IMR-90 (cell line): Measurements from ENCODE around the gene EIF3A. TPM values are rescaled to one million over a fixed set of nuclear protein-coding genes. Genes with fewer than 3 reads are reported as not detected.
"Not testable (repeated sequence)": the region's sequence is repeated elsewhere in the genome, so short reads cannot be mapped to it uniquely, and the experiment has no call there.

Experiments used
- ATAC-seq: fragments of 200-7000 bp; cut with Tn5 transposase; 2 replicates; pipeline ENCODE4 v1.9.1; 2020; ENCODE audit warnings: low read depth, mild to moderate bottlenecking, moderate library complexity
- BruUV-seq: library from RNA; stranded (reverse); fragments of 400-500 nt; replicated peaks from 2 replicates; lab custom pipeline; 2021; lab: Mats Ljungman, UMichigan
- CTCF ChIA-PET: fragments of 300-600 bp; formaldehyde crosslinking; extraction: SDS; loops from one replicate; lab custom pipeline; 2021; ENCODE audit warnings: antibody characterized with exemption; lab: Yijun Ruan, JAX
- POLR2A ChIA-PET: fragments of 300-600 bp; sonication (Branson Sonifier 250); formaldehyde crosslinking; loops from one replicate; lab custom pipeline; 2022; ENCODE audit warnings: antibody characterized with exemption; ENCODE audit not compliant: unreplicated experiment; lab: Charles Lee
- DNase-seq: peaks from one replicate; pipeline ENCODE4 v3.0.0; 2013
- H2AFZ ChIP-seq: replicated peaks from 2 replicates; pipeline ENCODE3; 2013; ENCODE audit warnings: low read length, mild to moderate bottlenecking; ENCODE audit not compliant: poor library complexity
- H2AK5ac ChIP-seq: 2 replicates; pipeline ENCODE4 v1.6.1; 2013; ENCODE audit warnings: low read depth, low read length, inconsistent platforms
- H2AK9ac ChIP-seq: replicated peaks from 2 replicates; pipeline ENCODE3; 2013; ENCODE audit warnings: mild to moderate bottlenecking, low read depth, low read length, moderate library complexity; ENCODE audit not compliant: poor library complexity
- H2BK120ac ChIP-seq: 2 replicates; pipeline ENCODE4 v1.6.1; 2013; ENCODE audit warnings: low read depth, low read length, inconsistent platforms
- H2BK15ac ChIP-seq: 3 replicates; pipeline ENCODE4 v1.6.1; 2013; ENCODE audit warnings: low read depth, low read length, inconsistent platforms
- H2BK20ac ChIP-seq: 2 replicates; pipeline ENCODE4 v1.6.1; 2013; ENCODE audit warnings: low read depth, mild to moderate bottlenecking, inconsistent platforms, low read length, moderate library complexity
- H2BK5ac ChIP-seq: 2 replicates; pipeline ENCODE4 v1.6.1; 2013; ENCODE audit warnings: mild to moderate bottlenecking, low read depth, low read length, inconsistent platforms; ENCODE audit not compliant: poor library complexity, severe bottlenecking
- H3K14ac ChIP-seq: replicated peaks from 2 replicates; pipeline ENCODE4 v1.6.1; 2013; ENCODE audit warnings: low read depth, low read length, inconsistent platforms
- H3K18ac ChIP-seq: 2 replicates; pipeline ENCODE4 v1.6.1; 2013; ENCODE audit warnings: low read depth, low read length, control low read depth
- H3K23ac ChIP-seq: 2 replicates; pipeline ENCODE4 v1.6.1; 2013; ENCODE audit warnings: low read depth, low read length, inconsistent platforms
- H3K27ac ChIP-seq: 2 replicates; pipeline ENCODE4 v1.5.1; 2013; ENCODE audit warnings: mild to moderate bottlenecking, control low read depth, low read length; ENCODE audit not compliant: insufficient read depth
- H3K27me3 ChIP-seq: 2 replicates; pipeline ENCODE4 v1.6.1; 2013; ENCODE audit warnings: low read length; ENCODE audit not compliant: control insufficient read depth, insufficient read depth
- H3K36me3 ChIP-seq: 2 replicates; pipeline ENCODE4 v1.6.1; 2013; ENCODE audit warnings: low read length, mixed read lengths; ENCODE audit not compliant: control insufficient read depth, insufficient read depth
- H3K4ac ChIP-seq: 2 replicates; pipeline ENCODE4 v1.6.1; 2013; ENCODE audit warnings: low read depth, low read length, inconsistent platforms
- H3K4me1 ChIP-seq: 2 replicates; pipeline ENCODE4 v1.6.1; 2013; ENCODE audit warnings: low read length, mixed read lengths; ENCODE audit not compliant: control insufficient read depth, insufficient read depth
- H3K4me2 ChIP-seq: 2 replicates; pipeline ENCODE4 v1.6.1; 2013; ENCODE audit warnings: low read depth, mild to moderate bottlenecking, control low read depth, low read length, moderate library complexity
- H3K4me3 ChIP-seq: 2 replicates; pipeline ENCODE4 v1.5.1; 2013; ENCODE audit warnings: low read depth, mild to moderate bottlenecking, control low read depth, low read length, moderate library complexity; ENCODE audit not compliant: insufficient read depth
- H3K56ac ChIP-seq: 2 replicates; pipeline ENCODE4 v1.6.1; 2013; ENCODE audit warnings: low read length, inconsistent platforms; ENCODE audit not compliant: insufficient read depth; ENCODE audit errors: extremely low read depth
- H3K79me1 ChIP-seq, 2 experiments: 2 replicates each; pipeline ENCODE4 v1.6.1; 2013; ENCODE audit warnings: low read length in 2 of 2, inconsistent platforms in 1 of 2, low read depth in 1 of 2
- H3K9ac ChIP-seq: 2 replicates; pipeline ENCODE4 v1.6.1; 2013; ENCODE audit warnings: low read depth, low read length, control low read depth
- H3K9me1 ChIP-seq: 2 replicates; pipeline ENCODE4 v1.6.1; 2013; ENCODE audit warnings: low read length, inconsistent platforms; ENCODE audit not compliant: insufficient read depth
- H3K9me3 ChIP-seq: 2 replicates; pipeline ENCODE4 v1.6.1; 2013; ENCODE audit warnings: low read length; ENCODE audit not compliant: control insufficient read depth, insufficient read depth
- H4K20me1 ChIP-seq: 2 replicates; pipeline ENCODE4 v1.6.1; 2013; ENCODE audit warnings: low read length, inconsistent platforms; ENCODE audit not compliant: insufficient read depth
- H4K5ac ChIP-seq: 2 replicates; pipeline ENCODE4 v1.6.1; 2013; ENCODE audit warnings: mild to moderate bottlenecking, low read depth, low read length, control low read depth
- H4K8ac ChIP-seq, 2 experiments: 2 replicates each; pipeline ENCODE4 v1.6.1; 2013; ENCODE audit warnings: low read depth in 2 of 2, low read length in 2 of 2, control low read depth in 1 of 2, inconsistent platforms in 1 of 2
- H4K91ac ChIP-seq: 2 replicates; pipeline ENCODE4 v1.6.1; 2013; ENCODE audit warnings: low read depth, low read length, inconsistent platforms; ENCODE audit not compliant: insufficient read depth
- WGBS, 2 experiments: methylation state at CpG; one replicate each; pipeline versions ENCODE4 v1.1.5 to v1.1.7; 2013; ENCODE audit warnings: missing lambda C conversion rate in 2 of 2; ENCODE audit not compliant: insufficient read length in 1 of 2; ENCODE audit errors: extremely low coverage in 2 of 2; 5-methylcytosine and 5-hydroxymethylcytosine counted together
- dilution Hi-C: fragments of 300-500 bp; cut with HindIII; formaldehyde crosslinking; loops from one replicate; pipeline ENCODE4 v1.14.3; 2018; ENCODE audit warnings: low sequenced_read_pairs; ENCODE audit not compliant: unreplicated experiment
- in situ Hi-C: fragments of 300-500 bp; cut with MboI; formaldehyde crosslinking; loops from 3 replicates; pipeline ENCODE4 v1.14.3; 2019; ENCODE audit warnings: low sequenced_read_pairs, inconsistent platforms, mixed read lengths
- intact Hi-C: fragments of 100-400 bp; cut with micrococcal nuclease; formaldehyde crosslinking; loops from 2 replicates; pipeline ENCODE4 v1.10.0; 2022
- polyA plus RNA-seq, 3 experiments: library from polyadenylated mRNA; depleted of rRNA; stranded (reverse); fragments of >200 nt; gene quantifications; 2 replicates each; pipeline ENCODE4 v1.2.3, GENCODE V29; 2012; ENCODE audit warnings: low replicate concordance in 1 of 3
- total RNA-seq: library from RNA; depleted of rRNA; stranded (reverse); fragments of >200 nt; gene quantifications from 2 replicates; pipeline ENCODE4 v1.2.3, GENCODE V29; 2012

Gene EIF3A
- total and polyA plus RNA-seq, 2 of the 4 experiments (the other 2 are of a cell fraction), result 49.6 to 145 TPM

DNA sequence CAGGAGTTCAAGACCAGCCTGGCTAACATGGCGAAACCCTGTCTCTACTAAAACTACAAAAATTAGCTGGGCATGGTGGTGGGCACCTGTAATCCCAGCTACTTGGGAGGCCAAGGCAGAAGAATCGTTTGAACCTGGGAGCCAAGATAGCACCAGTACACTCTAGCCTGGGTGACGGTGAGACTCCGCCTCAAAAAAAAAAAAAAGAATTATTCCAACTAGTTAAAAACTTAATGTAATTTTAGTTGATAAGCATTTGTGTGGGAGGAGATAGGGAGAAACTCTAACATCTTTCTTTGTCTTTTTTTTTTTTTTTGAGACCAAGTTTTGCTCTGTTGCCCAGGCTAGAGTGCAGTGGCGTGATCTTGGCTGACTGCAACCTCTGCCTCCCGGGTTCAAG, 26.5 kb upstream of the EIF3A start:
- H2AK9ac ChIP-seq, H2BK120ac ChIP-seq, H3K4me1 ChIP-seq, H3K56ac ChIP-seq, in situ Hi-C loops, H3K23ac ChIP-seq, H3K4me2 ChIP-seq, H4K5ac ChIP-seq, H4K20me1 ChIP-seq, ATAC-seq, H3K18ac ChIP-seq, dilution Hi-C loops, intact Hi-C loops, H4K91ac ChIP-seq, BruUV-seq, DNase-seq, H3K9me3 ChIP-seq, H2AFZ ChIP-seq, H3K14ac ChIP-seq, H2BK15ac ChIP-seq, H2AK5ac ChIP-seq, H3K9me1 ChIP-seq, H3K9ac ChIP-seq, H3K4me3 ChIP-seq, H3K27me3 ChIP-seq, H3K4ac ChIP-seq, H4K8ac ChIP-seq, H2BK20ac ChIP-seq, H2BK5ac ChIP-seq, POLR2A ChIA-PET, H3K27ac ChIP-seq: not testable (repeated sequence)
- CTCF ChIA-PET, result interaction anchor here (0.6 kb wide), 1 partner anchor 477 kb away, joined by 3 read pairs; no protein-coding TSS in a partner anchor
- Histone ChIP-seq H3K36me3 (peaks cover 12% of the 10 kb centered on the region), H3K79me1 (peaks cover 24 to 37% of the 10 kb centered on the region in 2 experiments)
- no CpG with 5 or more reads among the region's 6 CpGs for WGBS, 2 experiments

- H3K56ac ChIP-seq, H2BK120ac ChIP-seq, H2BK15ac ChIP-seq, H4K91ac ChIP-seq, H3K9me3 ChIP-seq, H3K9me1 ChIP-seq, CTCF ChIA-PET, H2BK5ac ChIP-seq, H2AFZ ChIP-seq, H3K4me2 ChIP-seq, H4K8ac ChIP-seq, H3K14ac ChIP-seq, dilution Hi-C loops, H3K4me3 ChIP-seq, BruUV-seq, ATAC-seq, H3K27me3 ChIP-seq, H2AK9ac ChIP-seq, H3K18ac ChIP-seq, in situ Hi-C loops, H2BK20ac ChIP-seq, H3K4me1 ChIP-seq, H3K9ac ChIP-seq, POLR2A ChIA-PET, H4K20me1 ChIP-seq, H2AK5ac ChIP-seq, H3K27ac ChIP-seq, H3K4ac ChIP-seq, H3K23ac ChIP-seq, H4K5ac ChIP-seq, DNase-seq: not testable (repeated sequence)
- intact Hi-C loops, result loop anchor here (2.0 kb wide), 1 partner anchor 25 kb away; the partner anchor contains the start of gene EIF3A
- Histone ChIP-seq H3K36me3 (peaks cover 12% of the 10 kb centered on the region), H3K79me1 (peaks cover 24 to 37% of the 10 kb centered on the region in 2 experiments)
- 100% methylated on average over 3 of the region's 7 CpGs; no CpG with 5 or more reads in 1 of the 2 experiments for WGBS, 2 experiments
Observed at GRCh38 chr10:119105899-119106298, 25.3 kb upstream of the EIF3A start.
